Bone marrow (tissue), 2 donors: ENCODE measurements around the gene PBXIP1.
"Not testable (repeated sequence)": the region's sequence is repeated elsewhere in the genome, so short reads cannot be mapped to it uniquely, and the experiment has no call there.

Experiments
- DNase-seq, 2 donors: peaks; one replicate each; lab custom pipeline; 2025; lab: John Stamatoyannopoulos, UW

Gene PBXIP1

DNA sequence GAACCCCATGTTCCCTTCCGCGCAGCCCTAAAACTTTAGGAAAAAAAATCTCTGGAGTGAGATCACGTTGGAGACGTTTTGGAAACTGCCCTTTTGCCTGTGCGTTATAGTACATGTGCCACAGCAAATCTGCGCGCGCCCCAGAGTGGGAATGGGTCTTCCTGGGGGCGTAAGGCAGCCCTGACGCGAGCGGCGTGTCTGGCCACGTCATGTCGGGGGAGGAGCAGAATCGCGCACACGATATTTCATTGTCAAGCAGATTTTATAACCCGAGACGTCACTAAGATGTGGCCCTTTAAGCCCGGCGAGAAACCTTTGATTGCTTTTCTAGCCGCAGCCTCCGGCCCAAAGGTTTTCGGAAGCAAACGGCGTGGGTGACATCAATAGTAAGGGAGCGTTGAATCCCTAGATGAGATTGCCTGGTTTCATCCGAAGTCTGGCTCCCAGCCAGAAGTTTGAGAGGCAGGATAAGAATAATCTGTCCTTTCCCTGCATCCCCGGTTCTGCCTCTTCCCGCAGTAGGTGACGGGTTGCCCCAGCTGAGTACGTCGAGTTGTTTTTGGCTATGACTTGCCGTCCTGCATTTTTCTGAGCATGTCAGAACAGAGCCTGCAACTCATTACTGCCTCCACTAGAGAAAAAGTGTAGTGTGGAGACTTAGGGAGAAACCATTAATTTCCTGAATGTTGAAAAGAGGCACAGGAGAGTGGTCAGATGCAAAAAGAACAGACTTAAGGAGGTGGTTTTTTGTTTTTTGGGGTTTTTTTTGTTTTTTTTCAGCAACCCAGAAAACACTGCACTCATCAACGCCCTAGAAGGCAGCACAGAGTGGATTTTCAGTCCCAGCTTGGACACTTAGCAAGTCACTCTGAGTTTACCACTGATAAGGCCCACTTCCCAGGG lies 18.6 kb downstream of the PBXIP1 start:
- DNase-seq: peak; percentile 76 to 99

- peak; percentile 91 to 99 for DNase-seq
These were observed 19.3 kb downstream of the PBXIP1 start, which contains the start of gene PMVK for GRCh38 chr1:154936555-154937084. Gene PMVK (minus strand): TSS chr1:154936719. CDS start chr1:154936685, 34 bp downstream.

DNA sequence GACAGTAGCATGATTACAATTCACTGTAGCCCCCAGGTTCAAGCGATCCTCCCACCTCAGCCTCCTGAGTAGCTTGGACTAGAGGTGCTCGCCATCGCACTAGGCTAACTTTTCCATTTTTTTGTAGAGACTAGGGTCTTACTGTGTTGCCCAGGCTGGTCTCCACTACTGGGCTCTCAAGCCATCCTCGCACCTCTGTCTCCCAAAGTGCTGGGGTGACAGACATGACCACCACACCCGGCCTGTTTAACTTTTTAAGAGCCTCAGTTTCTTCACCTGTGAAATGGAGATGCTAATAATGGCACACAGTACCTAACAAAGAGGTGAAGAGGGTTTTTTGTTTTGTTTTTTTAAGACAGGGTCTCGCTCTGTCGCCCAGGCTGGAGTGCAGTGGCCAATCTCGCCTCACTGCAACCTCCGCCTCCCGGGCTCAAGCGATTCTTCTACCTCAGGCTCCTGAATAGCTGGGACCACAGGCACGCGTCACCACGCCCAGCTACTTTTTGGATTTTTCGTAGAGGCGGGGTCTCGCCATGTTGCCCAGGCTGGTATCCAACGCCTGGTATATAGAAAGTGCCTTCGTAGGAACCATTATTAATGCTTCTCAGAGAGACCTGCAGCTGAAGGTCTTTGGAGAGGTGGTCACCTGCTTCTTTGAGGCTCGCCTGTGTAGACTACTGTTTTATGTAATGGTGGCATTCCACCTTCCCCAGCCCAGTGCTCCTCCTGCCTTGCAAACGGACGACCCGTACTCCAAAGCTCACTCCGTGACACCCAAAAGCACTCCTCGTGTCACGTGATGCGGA lies 19.9 kb downstream of the PBXIP1 start:
- no peak for DNase-seq

DNA sequence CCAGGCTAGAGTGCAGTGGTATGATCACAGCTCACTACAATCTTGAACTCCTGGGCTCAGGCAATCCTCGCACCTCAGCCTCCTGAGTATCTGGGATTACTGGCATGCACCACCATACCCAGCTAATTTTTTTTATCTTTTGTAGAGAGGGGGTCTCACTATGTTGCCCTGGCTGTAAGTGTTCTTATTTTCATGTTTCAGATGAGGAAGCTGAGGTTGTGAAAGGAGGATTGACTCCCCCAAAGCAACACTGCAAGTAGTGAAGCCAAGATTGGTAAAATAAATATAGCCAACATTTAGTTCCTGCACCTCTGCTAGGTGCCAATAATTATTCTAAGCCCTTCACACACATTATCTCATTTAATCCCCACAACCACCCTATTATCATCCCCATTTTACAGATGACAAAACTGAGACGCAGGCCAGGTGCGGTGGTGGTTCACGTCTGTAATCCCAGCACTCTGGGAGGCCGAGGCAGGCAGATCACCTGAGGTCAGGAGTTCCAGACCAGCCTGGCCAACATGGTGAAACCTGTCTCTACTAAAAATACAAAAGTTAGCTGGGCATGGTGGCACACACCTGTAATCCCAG lies 21.4 kb downstream of the PBXIP1 start:
- no peak for DNase-seq

DNA sequence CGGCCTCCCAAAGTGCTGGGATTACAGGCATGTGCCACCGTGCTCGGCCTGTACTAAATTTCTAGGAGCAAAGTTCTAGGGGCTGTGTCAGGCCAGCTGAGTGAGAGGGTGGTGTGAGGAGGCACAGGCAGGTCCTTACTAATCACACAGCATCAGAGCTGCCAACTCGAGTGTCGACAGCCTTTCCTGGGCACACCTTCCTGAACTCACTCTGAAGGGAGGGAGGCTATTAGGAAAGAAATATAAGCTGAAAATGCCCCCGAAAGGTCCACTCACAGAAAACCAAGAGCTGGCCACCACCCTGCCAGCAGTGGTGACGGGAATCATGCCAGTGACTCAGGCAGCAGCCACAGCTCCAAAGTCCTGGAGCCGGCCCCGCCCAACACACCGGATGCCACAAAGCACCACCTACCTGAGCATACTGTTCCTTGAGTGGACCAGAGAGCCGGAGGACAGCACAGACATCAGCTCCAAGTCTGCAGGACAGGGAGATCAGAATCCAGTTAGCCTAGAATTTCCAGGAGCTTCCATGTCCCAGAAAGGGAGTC lies 23.9 kb downstream of the PBXIP1 start:
- no peak for DNase-seq

- DNase-seq: no peak
These were observed 29.7 kb downstream of the PBXIP1 start for GRCh38 chr1:154926201-154926600.

GRCh38 chr1:154925335-154926170 lies 30.3 kb downstream of the PBXIP1 start:
- peak in 1 of 2 donors; percentile 69 for DNase-seq

DNA sequence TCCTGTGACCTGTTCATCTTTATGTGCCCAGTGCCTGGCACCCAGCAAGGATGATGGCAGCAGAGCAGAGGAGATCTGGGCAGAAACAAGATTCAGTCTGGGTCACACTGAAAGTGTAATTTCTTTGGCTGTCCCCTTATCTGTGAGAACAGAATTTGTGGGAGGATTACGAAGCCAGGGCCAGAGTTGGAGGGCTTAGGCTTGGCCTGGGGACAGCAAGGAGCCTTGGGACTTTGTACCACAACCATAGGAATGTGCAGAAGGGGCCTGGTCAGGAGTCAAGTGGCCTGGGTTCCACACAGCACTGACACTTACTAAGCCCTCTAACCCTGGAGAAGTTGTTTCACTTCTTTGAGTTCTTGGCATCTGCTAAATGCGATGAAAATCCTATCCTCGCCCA lies 32.2 kb downstream of the PBXIP1 start:
- DNase-seq: no peak

GRCh38 chr1:154913273-154913672 lies 42.6 kb downstream of the PBXIP1 start:
- no peak for DNase-seq

DNA sequence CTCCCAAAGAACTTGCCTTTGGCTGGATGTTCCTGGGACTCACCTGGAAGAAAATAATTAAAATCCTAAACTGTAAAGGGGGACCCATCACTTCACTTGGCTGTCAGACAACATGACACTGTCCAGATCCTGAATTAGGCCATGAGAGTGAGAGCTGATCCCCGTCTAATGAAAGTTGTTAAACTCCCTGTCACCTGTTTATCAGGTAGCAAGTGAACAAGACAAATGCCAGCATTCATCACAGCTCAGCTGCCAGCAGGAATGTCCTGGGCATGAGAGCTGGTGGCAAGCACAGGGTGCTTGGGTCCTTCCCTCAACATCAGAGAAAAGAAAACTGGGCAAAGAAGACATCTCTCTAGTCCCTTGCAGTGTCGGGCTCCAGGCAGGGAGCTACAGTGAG lies 43.1 kb downstream of the PBXIP1 start:
- no peak for DNase-seq

- DNase-seq: no peak
These were observed 44.0 kb downstream of the PBXIP1 start for GRCh38 chr1:154911691-154912550.

GRCh38 chr1:154910851-154911250 lies 45.0 kb downstream of the PBXIP1 start:
- no peak for DNase-seq

- DNase-seq: no peak
These were observed 47.0 kb downstream of the PBXIP1 start for GRCh38 chr1:154908937-154909336.

DNA sequence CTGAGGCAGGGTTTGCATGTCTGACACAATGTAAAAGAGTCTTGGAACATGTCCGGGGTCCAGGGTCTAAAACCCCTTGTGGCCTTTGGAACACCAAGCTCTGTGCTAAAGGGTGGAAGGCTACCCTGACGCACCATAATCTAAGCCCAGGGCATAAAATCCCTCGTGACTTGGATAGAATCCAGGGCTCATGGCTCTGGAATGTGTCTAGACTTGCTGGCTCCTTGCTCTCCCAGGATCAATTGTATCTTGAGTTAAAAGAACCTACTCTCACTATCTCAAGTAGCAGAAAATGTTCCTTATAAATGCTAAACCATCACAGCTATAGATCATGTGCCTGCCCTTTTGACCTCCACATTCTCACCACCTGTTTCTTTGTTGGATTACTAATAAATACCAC lies 47.8 kb downstream of the PBXIP1 start:
- not testable (repeated sequence) for DNase-seq

DNA sequence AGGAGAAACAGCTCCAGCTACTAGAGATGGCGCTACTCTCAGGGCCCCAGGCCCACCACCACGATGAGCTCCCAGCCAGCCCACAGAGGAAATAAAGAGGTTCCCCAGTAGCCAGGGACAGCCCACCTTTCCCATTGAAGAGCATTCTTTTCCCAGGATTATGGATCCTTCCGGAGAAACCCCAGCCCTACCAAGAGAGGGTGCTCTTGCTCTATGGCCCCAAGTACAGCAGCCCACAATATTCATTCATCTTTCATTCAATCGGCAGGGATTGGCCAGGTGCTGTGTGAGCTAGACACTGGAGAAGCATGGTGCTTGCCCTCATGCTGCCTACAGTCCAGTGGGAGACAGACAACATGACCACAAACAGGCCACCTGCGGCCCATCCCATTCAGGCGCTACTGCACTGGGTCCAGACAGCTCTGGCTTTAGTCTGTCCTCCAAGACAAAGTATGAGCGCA lies 49.2 kb downstream of the PBXIP1 start:
- DNase-seq: no peak

DNA sequence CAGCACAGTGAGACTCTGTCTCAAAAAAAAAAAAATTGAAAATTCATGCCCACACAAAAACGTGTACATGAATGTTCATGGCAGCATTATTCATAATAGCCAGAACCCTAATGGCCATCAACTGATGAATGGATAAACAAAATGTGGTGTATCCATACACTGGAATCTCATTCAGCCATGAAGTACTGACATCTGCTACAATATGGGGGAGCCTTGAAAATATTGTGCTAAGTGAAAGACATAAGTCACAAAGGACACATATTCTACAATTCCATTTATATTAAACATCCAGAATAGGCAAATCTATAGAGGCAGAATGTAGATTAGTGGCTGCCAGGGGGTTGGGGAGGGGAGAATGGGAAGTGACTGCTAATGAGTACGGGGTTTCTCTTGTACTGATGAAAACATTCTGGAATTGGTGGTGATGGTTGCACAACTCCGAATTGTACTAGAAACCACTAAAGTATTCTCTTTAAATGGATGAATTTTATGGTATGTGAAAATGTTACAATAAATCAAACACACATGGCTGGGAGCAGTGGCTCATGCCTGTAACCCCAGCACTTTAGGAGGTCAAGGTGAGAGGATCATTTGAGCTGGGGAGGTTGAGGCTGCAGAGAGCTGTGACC lies 52.8 kb downstream of the PBXIP1 start:
- no peak for DNase-seq

DNA sequence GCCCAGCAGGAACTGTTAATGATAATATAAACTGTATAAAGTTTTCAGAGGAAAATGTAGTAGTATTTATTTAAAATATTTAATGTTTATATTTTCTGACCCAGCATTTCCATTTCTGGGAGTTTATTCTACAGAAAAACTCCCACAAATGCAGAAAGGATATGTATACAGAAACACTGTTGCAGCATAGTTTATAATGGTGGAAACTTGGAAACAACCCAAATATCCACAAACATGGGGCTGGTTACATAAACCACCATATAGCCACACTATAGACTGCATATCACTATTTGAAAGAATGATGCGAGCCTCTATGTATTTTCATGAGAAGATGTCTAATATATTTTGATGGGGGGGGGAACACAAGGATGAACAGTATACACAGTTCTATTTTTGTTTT lies 54.3 kb downstream of the PBXIP1 start:
- no peak for DNase-seq

GRCh38 chr1:154899041-154899440 lies 56.9 kb downstream of the PBXIP1 start:
- no peak for DNase-seq

DNA sequence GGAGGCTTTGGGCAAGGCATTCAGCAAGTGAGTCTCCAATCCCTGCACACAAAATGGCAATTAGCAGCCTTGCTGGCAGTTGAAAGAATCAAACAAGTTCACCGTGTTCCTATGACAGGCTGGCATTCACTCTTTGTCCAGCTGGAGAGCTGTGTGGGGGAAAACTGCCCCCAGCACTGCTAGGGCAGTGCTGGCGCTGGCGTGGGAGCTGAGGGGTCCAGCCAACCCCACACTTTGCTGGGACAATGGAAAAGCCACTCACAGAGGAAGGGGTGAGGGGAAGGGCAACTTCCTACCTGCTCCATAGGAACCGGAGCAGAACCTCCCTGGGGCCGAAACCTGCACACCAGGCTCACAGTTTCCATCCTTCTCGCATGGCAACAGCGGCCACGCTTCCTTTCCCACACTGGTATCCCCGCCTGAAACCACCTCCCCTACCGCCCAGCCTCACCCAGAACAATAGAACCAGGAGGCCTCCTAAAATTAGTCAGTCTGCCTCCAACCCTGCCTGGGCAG lies 59.1 kb downstream of the PBXIP1 start:
- no peak for DNase-seq
